Lower leg skin (tissue), 4 donors: ENCODE results near the gene SETMAR. TPM values are rescaled to one million over a fixed set of nuclear protein-coding genes. Genes with fewer than 3 reads are reported as not detected.

Experiments
- DNase-seq, 2 donors: peaks; one replicate each; pipeline ENCODE4 v3.0.0-alpha.2; 2019; ENCODE audit warnings: low spot score in 2 of 2
- H3K4me3 ChIP-seq: fragments of 200-600 bp; sonication (generic); 2 replicates; pipeline ENCODE4 v1.5.1; 2017; ENCODE audit warnings: mild to moderate bottlenecking, low read depth; ENCODE audit not compliant: poor library complexity, severe bottlenecking
- POLR2A ChIP-seq, 2 donors: fragments of 450-650 bp; IDR thresholded peaks; one replicate each; pipeline ENCODE4 v1.6.1; 2016 to 2017; ENCODE audit warnings: antibody characterized with exemption in 2 of 2, mild to moderate bottlenecking in 1 of 2, moderate library complexity in 1 of 2
- WGBS, 2 donors: methylation state at CpG; one replicate each; pipeline ENCODE4 v1.1.5; 2018; 5-methylcytosine and 5-hydroxymethylcytosine counted together
- intact Hi-C: fragments of 100-400 bp; cut with DNase I; formaldehyde crosslinking; loops from one replicate; pipeline ENCODE4 v1.15.0; 2023; ENCODE audit warnings: low total_unique reads
- total RNA-seq, 4 donors: library from RNA; depleted of rRNA; stranded (reverse); fragments of >200 nt; gene quantifications; one replicate each; pipeline ENCODE4 v1.1.0, GENCODE V29; 2016
- TF ChIP-seq, protein P1 (sequence below), 3 donors: fragments of 450-650 bp; IDR thresholded peaks; one replicate each; pipeline ENCODE4 v1.5.1; 2016; ENCODE audit warnings: antibody characterized with exemption in 3 of 3, mild to moderate bottlenecking in 3 of 3, moderate library complexity in 2 of 3

Gene SETMAR
- total RNA-seq, 4 donors from 2014 or later: 19.9 to 29.8 (median 27.6) TPM

DNA sequence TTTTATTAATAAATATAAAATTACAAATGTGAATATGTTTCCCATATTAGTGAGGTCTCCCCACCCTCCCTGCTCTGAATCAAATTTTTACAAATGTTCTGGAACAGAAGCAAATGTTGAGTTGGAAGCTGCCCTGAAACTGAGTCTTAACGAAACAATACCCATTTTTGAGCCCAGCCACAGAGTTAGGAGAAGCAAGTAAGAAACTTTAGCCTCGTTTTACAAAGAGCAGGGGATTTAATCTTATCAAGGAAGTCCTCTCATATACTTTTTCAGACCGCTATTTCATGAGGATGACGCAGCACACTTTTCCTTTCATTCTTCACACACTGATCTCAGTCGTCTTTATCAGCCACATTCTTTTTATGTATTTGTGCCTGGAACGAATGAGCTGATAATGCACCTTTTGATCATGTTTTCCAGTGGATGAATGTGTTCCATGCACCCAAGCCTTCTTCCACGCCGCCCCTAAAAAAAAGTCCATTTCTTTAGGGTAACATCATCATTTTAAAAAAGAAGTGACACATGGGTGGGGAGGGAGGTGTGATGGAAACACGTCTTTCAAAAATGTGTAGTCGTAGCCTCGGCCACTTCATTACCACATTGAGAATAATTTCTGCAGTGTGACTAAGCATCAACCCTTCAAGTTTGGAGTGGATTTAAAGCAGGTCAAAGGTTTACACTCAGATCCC lies 48.1 kb downstream of the SETMAR start:
- no peak for TF ChIP-seq POLR2A (IDR thresholded peaks at IDR 0.05)
- WGBS, 2 donors: 43 to 54% methylated on average over 11 of the region's 11 CpGs
- intact Hi-C loops: loop anchor here (5.0 kb wide), 1 partner anchor 281 kb away; no protein-coding TSS in a partner anchor
- no peak overlapping the region for H3K4me3 ChIP-seq
- no peak for DNase-seq

DNA sequence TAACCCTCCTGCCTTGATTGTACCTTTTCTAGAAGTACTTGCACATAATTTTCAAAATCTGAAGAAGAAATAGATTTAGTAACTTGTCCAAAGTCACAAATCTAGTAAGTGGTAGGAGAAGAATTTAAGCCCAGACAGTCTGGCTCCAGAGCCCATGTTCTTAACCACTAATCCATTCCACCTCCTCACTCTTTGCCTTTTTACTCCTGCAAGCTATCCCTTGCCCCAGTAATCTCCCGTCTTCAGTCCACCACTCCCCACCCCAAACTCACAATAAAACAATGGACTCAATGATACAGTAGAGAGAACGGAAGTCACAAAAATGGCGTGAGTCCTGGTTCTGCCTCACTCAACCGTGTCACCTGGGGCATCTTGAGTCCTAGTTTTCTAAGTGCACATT lies 48.7 kb downstream of the SETMAR start:
- WGBS, 2 donors: 86 to 90% methylated on average over 4 of the region's 4 CpGs
- H3K4me3 ChIP-seq: no peak overlapping the region
- intact Hi-C loops: loop anchor here (5.0 kb wide), 1 partner anchor 280 kb away; no protein-coding TSS in a partner anchor
- TF ChIP-seq POLR2A (IDR thresholded peaks at IDR 0.05): no peak
- TF ChIP-seq, protein P1, sequence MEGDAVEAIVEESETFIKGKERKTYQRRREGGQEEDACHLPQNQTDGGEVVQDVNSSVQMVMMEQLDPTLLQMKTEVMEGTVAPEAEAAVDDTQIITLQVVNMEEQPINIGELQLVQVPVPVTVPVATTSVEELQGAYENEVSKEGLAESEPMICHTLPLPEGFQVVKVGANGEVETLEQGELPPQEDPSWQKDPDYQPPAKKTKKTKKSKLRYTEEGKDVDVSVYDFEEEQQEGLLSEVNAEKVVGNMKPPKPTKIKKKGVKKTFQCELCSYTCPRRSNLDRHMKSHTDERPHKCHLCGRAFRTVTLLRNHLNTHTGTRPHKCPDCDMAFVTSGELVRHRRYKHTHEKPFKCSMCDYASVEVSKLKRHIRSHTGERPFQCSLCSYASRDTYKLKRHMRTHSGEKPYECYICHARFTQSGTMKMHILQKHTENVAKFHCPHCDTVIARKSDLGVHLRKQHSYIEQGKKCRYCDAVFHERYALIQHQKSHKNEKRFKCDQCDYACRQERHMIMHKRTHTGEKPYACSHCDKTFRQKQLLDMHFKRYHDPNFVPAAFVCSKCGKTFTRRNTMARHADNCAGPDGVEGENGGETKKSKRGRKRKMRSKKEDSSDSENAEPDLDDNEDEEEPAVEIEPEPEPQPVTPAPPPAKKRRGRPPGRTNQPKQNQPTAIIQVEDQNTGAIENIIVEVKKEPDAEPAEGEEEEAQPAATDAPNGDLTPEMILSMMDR (IDR thresholded peaks at IDR 0.05): no peak
- no peak for DNase-seq

DNA sequence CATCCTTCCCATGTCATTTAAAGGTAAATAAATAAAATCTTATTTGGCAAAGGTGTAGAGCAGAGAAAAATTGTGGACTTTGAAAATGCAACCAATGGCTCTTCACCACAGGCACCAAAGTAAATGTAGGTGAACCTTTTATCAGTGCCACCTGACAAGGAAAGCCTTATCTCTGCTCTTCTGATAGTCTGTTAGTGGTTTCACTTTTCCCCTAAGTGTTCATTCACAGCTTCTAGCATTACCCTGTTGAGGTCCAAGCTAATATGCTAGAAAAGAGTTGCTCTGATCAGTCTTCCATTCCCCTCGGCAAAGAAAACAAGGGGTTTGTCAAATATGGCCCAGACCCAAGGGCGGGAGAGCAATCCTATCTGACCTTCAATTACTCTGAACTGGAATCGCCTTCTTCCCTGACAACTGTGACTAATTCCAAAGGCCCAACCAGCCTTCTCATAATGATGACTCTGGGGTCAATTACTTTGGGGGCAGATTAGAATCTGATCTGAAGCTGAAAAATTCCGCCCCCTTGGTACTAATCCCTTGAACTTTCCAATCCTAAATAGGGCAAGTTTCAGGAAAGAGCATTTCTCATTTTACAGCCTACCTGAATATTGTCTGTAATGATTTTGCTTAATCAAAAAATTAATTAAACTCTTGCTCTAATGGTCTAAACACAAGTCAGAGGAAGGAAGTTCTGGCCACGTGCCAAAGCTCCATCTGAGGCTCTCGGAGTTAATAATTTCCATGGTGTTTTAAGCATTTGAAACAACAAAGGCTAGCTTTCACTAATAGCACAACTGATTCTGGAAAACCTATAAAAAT lies 52.4 kb downstream of the SETMAR start:
- H3K4me3 ChIP-seq: no peak overlapping the region
- 64 to 70% methylated on average over 6 of the region's 6 CpGs for WGBS, 2 donors
- DNase-seq: no peak
- intact Hi-C loops: no loop called here
- no peak for TF ChIP-seq POLR2A (IDR thresholded peaks at IDR 0.05)
- TF ChIP-seq, protein P1 (IDR thresholded peaks at IDR 0.05): no peak

DNA sequence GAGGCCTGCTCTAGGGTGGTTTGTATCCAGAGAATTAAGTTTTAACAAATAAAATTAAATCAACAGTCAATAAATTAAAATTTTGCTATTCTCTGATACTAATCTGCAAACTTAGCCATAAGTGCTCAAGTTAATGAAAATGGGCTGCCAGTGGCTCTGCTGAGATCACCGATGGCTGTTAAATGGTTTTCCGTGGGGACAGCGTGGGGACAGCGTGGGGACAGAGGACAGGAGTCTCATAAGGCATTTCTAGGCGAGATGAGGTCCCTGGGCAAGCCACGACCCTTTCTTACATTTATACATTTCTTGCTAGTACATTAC lies 53.0 kb downstream of the SETMAR start:
- no peak for DNase-seq
- WGBS, 2 donors: 88 to 89% methylated on average over 6 of the region's 6 CpGs
- intact Hi-C loops: no loop called here
- no peak overlapping the region for H3K4me3 ChIP-seq
- no peak for TF ChIP-seq POLR2A (IDR thresholded peaks at IDR 0.05)
- TF ChIP-seq, protein P1 (IDR thresholded peaks at IDR 0.05): no peak

GRCh38 chr3:4356546-4357410 lies 53.6 kb downstream of the SETMAR start:
- WGBS, 2 donors: 81 to 84% methylated on average over 10 of the region's 10 CpGs
- TF ChIP-seq, protein P1 (IDR thresholded peaks at IDR 0.05): no peak
- no peak for TF ChIP-seq POLR2A (IDR thresholded peaks at IDR 0.05)
- intact Hi-C loops: no loop called here
- no peak overlapping the region for H3K4me3 ChIP-seq
- DNase-seq: no peak

GRCh38 chr3:4358273-4358672 lies 55.1 kb downstream of the SETMAR start:
- no peak overlapping the region for H3K4me3 ChIP-seq
- TF ChIP-seq, protein P1 (IDR thresholded peaks at IDR 0.05): no peak
- TF ChIP-seq POLR2A (IDR thresholded peaks at IDR 0.05): no peak
- DNase-seq: no peak
- intact Hi-C loops: no loop called here
- WGBS, 2 donors: 86 to 92% methylated on average over 4 of the region's 4 CpGs
